ENCODE results near the gene SLC27A5.
"Not testable (repeated sequence)": the region's sequence is repeated elsewhere in the genome, so short reads cannot be mapped to it uniquely, and the experiment has no call there.

Gene SLC27A5

DNA sequence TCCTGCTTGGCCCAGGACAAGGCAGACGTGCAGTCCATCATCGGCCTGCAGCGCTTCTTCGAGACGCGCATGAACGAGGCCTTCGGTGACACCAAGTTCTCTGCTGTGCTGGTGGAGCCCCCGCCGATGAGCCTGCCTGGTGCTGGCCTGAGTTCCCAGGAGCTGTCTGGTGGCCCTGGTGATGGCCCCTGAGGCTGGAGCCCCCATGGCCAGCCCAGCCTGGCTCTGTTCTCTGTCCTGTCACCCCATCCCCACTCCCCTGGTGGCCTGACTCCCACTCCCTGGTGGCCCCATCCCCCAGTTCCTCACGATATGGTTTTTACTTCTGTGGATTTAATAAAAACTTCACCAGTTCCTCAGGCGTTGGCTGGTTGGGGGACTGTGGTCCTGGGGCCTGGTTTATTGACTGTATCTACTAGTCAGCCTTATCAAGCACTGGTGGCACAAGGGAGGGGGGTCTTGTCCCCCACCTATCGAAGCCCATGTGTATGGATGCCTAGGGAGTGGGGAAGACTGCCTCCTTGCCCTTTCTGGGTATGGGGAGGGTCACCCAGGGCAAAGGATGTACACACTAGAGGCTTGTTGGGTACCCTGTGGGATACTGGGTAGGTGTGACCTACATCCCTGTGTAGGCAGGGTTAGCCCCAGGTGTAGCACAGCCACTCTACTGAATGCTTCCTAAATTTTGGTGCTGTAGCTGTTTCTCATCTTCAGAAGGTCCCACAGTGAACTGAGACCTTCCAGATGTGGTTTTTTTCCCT, 38.8 kb upstream of the SLC27A5 start:
- DNase-seq = no peak

- DNase-seq = no peak
Observed at GRCh38 chr19:58549664-58550361, 38.0 kb upstream of the SLC27A5 start.

DNA sequence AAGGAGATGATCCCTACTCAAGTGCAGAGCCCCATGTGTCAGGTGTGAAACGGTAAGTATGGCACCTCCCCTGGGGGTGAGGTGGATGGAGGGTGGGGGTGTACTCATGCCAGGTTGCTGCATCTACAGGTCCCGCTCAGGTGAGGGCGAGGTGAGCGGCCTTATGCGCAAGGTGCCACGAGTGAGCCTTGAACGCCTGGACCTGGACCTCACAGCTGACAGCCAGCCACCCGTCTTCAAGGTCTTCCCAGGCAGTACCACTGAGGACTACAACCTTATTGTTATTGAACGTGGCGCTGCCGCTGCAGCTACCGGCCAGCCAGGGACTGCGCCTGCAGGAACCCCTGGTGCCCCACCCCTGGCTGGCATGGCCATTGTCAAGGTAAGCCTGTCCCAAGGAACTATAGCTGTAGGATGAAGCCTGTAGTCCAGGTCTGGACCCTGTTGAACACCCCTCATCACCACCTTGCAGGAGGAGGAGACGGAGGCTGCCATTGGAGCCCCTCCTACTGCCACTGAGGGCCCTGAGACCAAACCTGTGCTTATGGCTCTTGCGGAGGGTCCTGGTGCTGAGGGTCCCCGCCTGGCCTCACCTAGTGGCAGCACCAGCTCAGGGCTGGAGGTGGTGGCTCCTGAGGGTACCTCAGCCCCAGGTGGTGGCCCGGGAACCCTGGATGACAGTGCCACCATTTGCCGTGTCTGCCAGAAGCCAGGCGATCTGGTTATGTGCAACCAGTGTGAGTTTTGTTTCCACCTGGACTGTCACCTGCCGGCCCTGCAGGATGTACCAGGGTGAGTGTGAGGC, 37.3 kb upstream of the SLC27A5 start:
- no peak for DNase-seq

DNA sequence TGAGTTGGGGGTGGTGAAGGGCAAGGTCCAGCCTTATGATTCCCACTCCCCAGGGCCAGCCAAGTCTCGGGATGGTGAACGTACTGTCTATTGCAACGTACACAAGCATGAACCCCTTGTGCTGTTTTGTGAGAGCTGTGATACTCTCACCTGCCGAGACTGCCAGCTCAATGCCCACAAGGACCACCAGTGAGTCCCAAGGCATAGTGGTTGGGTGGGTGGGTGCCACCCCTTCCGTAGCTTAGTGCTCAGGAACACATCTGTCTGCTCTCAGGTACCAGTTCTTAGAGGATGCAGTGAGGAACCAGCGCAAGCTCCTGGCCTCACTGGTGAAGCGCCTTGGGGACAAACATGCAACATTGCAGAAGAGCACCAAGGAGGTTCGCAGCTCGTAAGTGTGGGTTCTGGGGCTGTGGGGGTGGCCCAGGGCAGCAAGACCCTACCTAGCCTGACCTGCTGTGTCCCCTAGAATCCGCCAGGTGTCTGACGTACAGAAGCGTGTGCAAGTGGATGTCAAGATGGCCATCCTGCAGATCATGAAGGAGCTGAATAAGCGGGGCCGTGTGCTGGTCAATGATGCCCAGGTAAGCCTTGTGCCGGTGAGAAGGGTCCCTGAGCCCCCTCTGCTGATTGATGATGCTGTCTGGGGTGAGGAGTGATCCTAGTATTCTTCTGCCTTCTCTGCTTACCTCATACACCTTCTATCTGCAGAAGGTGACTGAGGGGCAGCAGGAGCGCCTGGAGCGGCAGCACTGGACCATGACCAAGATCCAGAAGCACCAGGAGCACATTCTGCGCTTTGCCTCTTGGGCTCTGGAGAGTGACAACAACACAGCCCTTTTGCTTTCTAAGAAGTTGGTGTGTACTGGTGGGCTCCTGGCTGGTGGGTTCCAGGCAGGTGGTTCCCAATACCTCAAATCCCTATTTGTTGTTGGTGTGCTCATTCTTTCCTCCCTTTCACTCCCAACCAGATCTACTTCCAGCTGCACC, 35.8 kb upstream of the SLC27A5 start:
- no peak for DNase-seq

GRCh38 chr19:58546019-58546530, 34.3 kb upstream of the SLC27A5 start:
- no peak for DNase-seq

DNA sequence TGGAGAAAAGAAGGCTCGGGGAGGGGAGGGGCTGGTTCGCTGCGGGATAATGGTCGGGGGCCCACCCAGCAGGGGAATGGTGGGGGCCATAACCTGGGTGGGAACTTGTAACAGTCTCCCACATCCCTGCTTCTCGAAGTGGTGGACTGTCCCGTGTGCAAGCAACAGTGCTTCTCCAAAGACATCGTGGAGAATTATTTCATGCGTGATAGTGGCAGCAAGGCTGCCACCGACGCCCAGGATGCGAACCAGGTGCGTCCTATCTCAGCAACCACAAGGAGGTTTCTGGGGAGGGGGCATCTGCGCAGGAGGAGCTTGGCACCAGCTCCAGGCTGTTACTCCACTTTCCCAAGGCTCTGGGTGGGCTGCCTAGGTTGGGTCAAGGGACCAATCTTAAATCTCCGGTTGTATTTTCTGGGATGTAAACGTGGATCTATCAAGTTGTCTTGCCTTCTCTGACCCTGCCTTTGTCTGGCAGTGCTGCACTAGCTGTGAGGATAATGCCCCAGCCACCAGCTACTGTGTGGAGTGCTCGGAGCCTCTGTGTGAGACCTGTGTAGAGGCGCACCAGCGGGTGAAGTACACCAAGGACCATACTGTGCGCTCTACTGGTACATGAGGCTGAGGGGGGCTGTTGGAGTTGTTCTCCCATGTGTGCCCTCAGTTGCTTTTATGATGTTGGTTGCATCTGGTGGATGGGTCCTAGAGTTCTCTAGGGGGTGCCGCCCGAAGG, 33.7 kb upstream of the SLC27A5 start:
- no peak for DNase-seq

DNA sequence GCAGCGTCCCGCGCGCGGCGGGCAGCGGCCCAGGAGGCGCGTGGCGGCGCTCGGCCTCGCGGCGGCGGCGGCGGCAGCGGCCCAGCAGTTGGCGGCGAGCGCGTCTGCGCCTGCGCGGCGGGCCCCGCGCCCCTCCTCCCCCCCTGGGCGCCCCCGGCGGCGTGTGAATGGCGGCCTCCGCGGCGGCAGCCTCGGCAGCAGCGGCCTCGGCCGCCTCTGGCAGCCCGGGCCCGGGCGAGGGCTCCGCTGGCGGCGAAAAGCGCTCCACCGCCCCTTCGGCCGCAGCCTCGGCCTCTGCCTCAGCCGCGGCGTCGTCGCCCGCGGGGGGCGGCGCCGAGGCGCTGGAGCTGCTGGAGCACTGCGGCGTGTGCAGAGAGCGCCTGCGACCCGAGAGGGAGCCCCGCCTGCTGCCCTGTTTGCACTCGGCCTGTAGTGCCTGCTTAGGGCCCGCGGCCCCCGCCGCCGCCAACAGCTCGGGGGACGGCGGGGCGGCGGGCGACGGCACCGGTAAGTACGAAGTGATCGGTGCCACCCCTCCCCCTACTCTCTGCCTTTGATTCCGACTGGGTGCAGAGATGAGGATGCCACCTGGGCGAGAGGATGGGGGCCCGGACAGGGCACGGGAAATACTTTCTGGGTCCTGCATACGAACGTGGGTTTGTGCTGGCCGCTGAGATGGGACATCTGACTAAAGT, 32.9 kb upstream of the SLC27A5 start:
- DNase-seq = no peak

GRCh38 chr19:58543826-58544590, 32.2 kb upstream of the SLC27A5 start, which contains the start of gene TRIM28:
TSS of gene TRIM28 (plus strand) at chr19:58544064. CDS start at chr19:58544758, 694 bp downstream.
- no peak for DNase-seq

- not testable (repeated sequence) for DNase-seq
Observed at GRCh38 chr19:58542641-58543372, 31.0 kb upstream of the SLC27A5 start.

DNA sequence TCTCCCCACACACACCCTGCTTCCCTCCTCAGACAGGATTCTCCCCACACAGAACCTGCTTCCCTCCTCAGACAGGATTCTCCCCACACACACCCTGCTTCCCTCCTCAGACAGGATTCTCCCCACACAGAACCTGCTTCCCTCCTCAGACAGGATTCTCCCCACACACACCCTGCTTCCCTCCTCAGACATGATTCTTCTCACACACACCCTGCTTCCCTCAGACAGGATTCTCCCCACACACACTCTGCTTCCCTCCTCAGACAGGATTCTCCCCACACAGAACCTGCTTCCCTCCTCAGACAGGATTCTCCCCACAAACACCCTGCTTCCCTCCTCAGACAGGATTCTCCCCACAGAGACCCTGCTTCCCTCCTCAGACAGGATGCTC, 27.4 kb upstream of the SLC27A5 start:
- DNase-seq = not testable (repeated sequence)

DNA sequence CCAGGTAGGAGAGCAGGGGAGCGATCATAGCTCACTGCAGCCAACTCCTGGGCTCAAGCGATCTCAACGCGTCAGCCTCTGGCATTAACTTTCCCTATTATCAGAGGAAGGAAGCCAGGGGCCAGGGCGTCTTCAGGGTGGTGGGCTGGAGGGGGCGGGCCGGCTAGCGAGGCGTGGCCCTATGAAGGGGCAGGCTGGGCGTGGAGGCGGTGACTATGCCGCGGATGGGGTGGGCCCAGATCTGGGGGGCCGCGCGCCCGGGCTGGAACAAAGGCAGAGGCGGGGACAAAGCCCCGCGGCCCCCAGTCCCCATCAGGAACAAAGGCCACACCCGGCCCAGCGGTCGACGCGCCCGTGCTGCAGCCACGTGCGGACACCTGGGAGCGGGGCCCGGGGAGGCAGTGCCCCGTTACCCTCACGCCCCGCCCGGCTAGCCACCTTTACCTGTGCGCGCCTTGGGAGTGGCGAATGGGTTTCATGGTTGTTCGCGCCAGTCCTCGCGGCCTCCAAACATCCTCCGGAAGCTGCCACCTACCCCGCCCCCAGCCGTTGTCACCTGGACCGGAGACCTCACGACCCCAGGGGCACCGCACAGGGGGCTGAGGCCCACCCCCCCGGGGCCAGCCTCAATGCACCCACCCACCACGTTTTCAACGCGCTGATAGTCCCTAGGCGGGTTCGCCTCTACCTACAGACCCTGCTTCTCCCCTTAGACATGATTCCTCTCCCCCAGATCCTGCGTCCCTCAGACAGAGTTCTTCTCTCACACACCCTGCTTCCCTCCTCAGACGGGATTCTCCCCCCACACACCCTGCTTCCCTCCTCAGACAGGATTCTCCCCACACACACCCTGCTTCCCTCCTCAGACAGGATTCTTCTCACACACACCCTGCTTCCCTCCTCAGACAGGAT, 26.7 kb upstream of the SLC27A5 start:
- no peak for DNase-seq

- DNase-seq = no peak
Observed at GRCh38 chr19:58536852-58537798, 25.3 kb upstream of the SLC27A5 start.

GRCh38 chr19:58535857-58536256, 24.1 kb upstream of the SLC27A5 start:
- DNase-seq = no peak

- DNase-seq = no peak
Observed at GRCh38 chr19:58531034-58531840, 19.4 kb upstream of the SLC27A5 start.

DNA sequence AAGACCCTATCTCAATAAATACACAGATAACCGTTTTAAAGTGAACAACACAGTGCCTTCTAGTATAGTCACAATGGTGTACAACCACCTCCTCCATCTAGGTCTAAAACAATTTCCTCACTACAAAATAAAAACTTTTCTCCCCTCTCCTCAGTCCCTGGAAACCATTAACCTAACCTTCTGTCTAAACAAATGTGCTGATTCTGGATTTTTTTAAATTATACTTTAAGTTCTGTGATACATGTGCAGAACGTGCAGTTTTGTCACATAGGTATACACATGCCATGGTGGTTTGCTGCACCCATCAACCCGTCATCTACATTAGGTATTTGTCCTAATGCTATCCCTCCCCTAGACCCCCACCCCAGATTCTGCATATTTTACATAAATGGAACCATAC, 17.6 kb upstream of the SLC27A5 start:
- no peak for DNase-seq

DNA sequence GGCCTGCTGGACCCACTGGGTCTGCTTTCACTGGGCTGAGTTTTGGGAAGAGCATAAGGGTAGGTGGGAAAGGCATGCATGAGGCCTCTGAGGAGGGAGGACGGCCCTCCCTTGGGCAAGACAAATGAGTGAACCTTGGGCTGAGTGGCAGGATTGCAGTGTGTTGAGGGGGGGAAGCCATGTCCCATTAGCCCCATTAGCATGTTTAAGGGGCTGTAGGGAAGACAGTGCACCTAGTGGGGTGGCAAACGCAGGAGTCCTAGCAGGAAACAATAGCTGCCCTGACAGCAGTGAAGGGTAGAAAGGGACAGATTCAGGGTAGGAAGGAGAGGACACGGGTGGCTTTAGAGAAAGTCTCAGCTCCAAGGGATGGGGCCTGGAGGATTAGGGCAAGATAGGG, 10.9 kb upstream of the SLC27A5 start:
- DNase-seq = no peak

Measured in KG1 (cell line).